Body of pancreas (tissue), 4 donors: ENCODE measurements around the gene IFI44L. TPM values are rescaled to one million over a fixed set of nuclear protein-coding genes. Genes with fewer than 3 reads are reported as not detected.

Source experiments
- ATAC-seq: fragments of 150-250 bp; one replicate; pipeline ENCODE4 v1.9.1; 2016
- DNase-seq, 4 donors: peaks; one replicate each; pipeline ENCODE4 v3.0.0-alpha.2; 2019
- H3K27ac ChIP-seq, 4 donors: fragments of 200-600 bp; sonication (generic); 1 replicate in 3 of 4; 2 replicates in 1 of 4; pipeline versions ENCODE4 v1.5.1 to v1.6.1; 2016 to 2019; ENCODE audit warnings: mild to moderate bottlenecking in 1 of 4, mixed read lengths in 1 of 4, moderate library complexity in 1 of 4
- H3K27me3 ChIP-seq, 2 donors: fragments of 200-600 bp; sonication (generic); one replicate each; pipeline ENCODE4 v1.6.0; 2016; ENCODE audit warnings: mild to moderate bottlenecking in 1 of 2
- H3K36me3 ChIP-seq, 2 donors: fragments of 200-600 bp; sonication (generic); replicated peaks in 1 of 2; 2 replicates each; pipeline ENCODE4 v1.5.1; 2016; ENCODE audit warnings: low read depth in 2 of 2; ENCODE audit not compliant: insufficient read depth in 1 of 2
- H3K4me1 ChIP-seq: fragments of 200-600 bp; sonication (generic); one replicate; pipeline ENCODE4 v1.6.0; 2016
- H3K4me3 ChIP-seq, 2 donors: fragments of 200-600 bp; sonication (generic); 1 replicate in 1 of 2; 2 replicates in 1 of 2; pipeline ENCODE4 v1.5.1; 2016 to 2019
- H3K9me3 ChIP-seq, 3 donors: fragments of 200-600 bp; sonication (generic); 1 replicate in 2 of 3; 2 replicates in 1 of 3; pipeline ENCODE4 v1.5.1; 2016
- POLR2A ChIP-seq, 3 donors: fragments of 450-650 bp; IDR thresholded peaks; one replicate each; pipeline ENCODE4 v1.6.1; 2016; ENCODE audit warnings: antibody characterized with exemption in 3 of 3, mild to moderate bottlenecking in 2 of 3
- WGBS, 2 donors: methylation state at CpG; one replicate each; pipeline ENCODE4 v1.1.5; 2017; 5-methylcytosine and 5-hydroxymethylcytosine counted together
- intact Hi-C: fragments of 100-400 bp; cut with DNase I; formaldehyde crosslinking; loops from one replicate; pipeline ENCODE4 v1.15.1; 2023
- total RNA-seq, 2 donors: library from RNA; depleted of rRNA; stranded (reverse); fragments of >200 nt; gene quantifications; one replicate each; pipeline ENCODE4 v1.1.0, GENCODE V29; 2016
- TF ChIP-seq, protein P1 (sequence below), 7 experiments: fragments of 450-650 bp in 4 of 7; fragments of 200-600 bp in 3 of 7; sonication (generic) in 3 of 7; IDR thresholded peaks; one replicate each; pipeline ENCODE4 v1.5.1; 2016 to 2019; ENCODE audit warnings: antibody characterized with exemption in 7 of 7

Gene IFI44L
- total RNA-seq, 2 donors from 2014 or later, result 0.99 to 3.9 TPM

DNA sequence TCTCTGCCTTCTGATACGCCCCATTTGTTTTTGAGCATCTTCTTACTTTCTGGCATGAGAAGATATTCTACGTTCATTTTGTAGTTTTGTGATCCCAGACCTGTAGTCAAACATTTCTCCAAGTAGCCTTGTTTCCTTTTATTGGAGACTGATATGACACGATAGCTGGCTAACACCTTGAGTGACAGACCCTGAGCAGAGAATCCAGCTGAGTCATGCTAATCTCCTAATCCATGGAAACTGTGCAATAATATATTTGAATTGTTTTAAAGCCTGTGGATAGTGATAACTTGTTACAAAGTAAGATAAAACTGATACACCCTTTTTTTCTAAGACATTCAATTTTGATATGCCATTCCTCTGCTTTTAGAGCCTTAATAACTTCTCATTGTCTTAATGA lies 1.2 kb upstream of the IFI44L start:
- Histone ChIP-seq H3K9me3 (no peaks in the 10 kb centered on the region), H3K27ac (peak overlapping the region; percentile 8 to 69 (median 54)), H3K36me3 (no peaks in the 10 kb centered on the region), H3K4me3 (no peak overlapping the region), H3K4me1 (peaks cover 22% of the 10 kb centered on the region), H3K27me3 (no peaks in the 10 kb centered on the region)
- 39 to 70% methylated on average over 3 of the region's 3 CpGs for WGBS, 2 donors
- no peak for DNase-seq
- ATAC-seq, result no peak
- no peak for TF ChIP-seq POLR2A (IDR thresholded peaks at IDR 0.05)
- intact Hi-C loops, result loop anchor here (10.0 kb wide), 1 partner anchor 56 kb away; no protein-coding TSS in a partner anchor

DNA sequence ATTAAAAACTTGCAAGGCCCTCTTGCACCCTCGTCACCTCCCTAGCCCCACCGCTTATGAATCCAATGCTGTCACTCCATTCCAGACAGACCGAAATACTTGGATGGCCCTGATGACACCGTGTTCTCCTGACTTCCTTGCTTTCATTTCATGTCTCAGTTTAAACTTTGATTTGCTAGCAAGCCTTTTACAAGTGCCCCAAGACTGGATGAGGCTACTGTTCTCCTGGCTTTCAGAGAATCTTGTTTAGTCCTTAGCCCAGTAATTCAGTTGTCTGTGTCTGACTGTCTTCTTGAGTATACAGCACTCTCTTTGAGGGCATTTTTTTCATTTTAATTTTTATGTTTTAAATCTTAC lies 824 bp upstream of the IFI44L start:
- DNase-seq (no peak), ATAC-seq (no peak)
- Histone ChIP-seq H3K9me3 (no peaks in the 10 kb centered on the region), H3K27ac (peak overlapping the region; percentile 8 to 69 (median 54)), H3K4me1 (peaks cover 22% of the 10 kb centered on the region), H3K27me3 (no peaks in the 10 kb centered on the region), H3K36me3 (no peaks in the 10 kb centered on the region), H3K4me3 (no peak overlapping the region)
- TF ChIP-seq POLR2A (IDR thresholded peaks at IDR 0.05), result no peak
- TF ChIP-seq, protein P1, sequence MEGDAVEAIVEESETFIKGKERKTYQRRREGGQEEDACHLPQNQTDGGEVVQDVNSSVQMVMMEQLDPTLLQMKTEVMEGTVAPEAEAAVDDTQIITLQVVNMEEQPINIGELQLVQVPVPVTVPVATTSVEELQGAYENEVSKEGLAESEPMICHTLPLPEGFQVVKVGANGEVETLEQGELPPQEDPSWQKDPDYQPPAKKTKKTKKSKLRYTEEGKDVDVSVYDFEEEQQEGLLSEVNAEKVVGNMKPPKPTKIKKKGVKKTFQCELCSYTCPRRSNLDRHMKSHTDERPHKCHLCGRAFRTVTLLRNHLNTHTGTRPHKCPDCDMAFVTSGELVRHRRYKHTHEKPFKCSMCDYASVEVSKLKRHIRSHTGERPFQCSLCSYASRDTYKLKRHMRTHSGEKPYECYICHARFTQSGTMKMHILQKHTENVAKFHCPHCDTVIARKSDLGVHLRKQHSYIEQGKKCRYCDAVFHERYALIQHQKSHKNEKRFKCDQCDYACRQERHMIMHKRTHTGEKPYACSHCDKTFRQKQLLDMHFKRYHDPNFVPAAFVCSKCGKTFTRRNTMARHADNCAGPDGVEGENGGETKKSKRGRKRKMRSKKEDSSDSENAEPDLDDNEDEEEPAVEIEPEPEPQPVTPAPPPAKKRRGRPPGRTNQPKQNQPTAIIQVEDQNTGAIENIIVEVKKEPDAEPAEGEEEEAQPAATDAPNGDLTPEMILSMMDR (IDR thresholded peaks at IDR 0.05), result no peak
- 75 to 76% methylated on average over 4 of the region's 4 CpGs for WGBS, 2 donors
- intact Hi-C loops, result loop anchor here (10.0 kb wide), 1 partner anchor 55 kb away; no protein-coding TSS in a partner anchor

DNA sequence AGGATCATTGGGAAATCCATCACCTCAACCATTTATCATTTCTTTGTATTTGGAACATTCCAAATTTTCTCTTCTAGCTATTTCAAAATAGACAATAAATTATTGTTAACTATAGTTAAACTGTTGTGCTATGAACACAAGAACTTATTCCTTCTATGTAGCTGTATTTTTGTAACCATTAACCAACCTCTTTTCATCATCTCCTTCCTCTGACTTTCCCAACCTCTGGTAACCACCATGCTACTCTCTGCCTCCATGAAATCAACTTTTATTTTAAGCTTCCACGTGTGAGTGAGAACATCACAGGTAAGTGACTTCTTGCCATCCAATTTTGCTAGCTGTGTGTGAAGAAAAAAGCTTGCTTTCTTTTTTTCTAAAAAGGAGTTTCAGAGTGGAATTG lies 418 bp downstream of the IFI44L start:
- no peaks in the 10 kb centered on the region for H3K27me3 ChIP-seq
- ATAC-seq (no peak), DNase-seq (no peak)
- H3K4me1 ChIP-seq, result peaks cover 22% of the 10 kb centered on the region
- H3K9me3 ChIP-seq, result no peaks in the 10 kb centered on the region
- no peaks in the 10 kb centered on the region for H3K36me3 ChIP-seq
- no peak overlapping the region for H3K4me3 ChIP-seq
- 28 to 31% methylated on average over 1 of the region's 1 CpG for WGBS, 2 donors
- intact Hi-C loops, result no loop called here
- H3K27ac ChIP-seq, result peak overlapping the region in 3 of 4 donors; percentile 43 to 69 (median 66)
- TF ChIP-seq, protein P1 (IDR thresholded peaks at IDR 0.05), result no peak
- no peak for TF ChIP-seq POLR2A (IDR thresholded peaks at IDR 0.05)

DNA sequence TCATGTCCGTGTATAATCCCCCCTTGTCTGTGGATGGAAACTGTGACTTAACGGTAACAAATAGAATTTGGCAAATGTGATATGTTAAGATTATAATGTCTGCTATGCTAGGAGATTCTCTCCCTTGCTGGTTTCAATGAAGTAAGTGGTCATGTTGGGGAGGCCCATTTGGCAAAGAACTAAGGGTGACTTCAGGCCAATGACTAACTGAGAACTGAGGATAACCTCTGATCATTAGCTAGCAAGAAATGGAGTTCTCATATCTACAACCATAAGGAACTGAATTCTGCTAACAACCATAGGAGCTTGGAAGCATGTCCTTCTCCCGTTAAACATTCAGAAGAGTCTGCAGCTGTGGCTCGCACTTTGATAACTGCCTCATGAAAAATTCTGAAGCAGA lies 2.3 kb downstream of the IFI44L start:
- TF ChIP-seq, protein P1 (IDR thresholded peaks at IDR 0.05), result no peak
- TF ChIP-seq POLR2A (IDR thresholded peaks at IDR 0.05), result no peak
- no peak for DNase-seq
- ATAC-seq, result no peak
- intact Hi-C loops, result no loop called here
- no peaks in the 10 kb centered on the region for H3K36me3 ChIP-seq
- WGBS, 2 donors, result 86 to 91% methylated on average over 4 of the region's 4 CpGs
- H3K4me3 ChIP-seq, result no peak overlapping the region
- no peak overlapping the region for H3K27ac ChIP-seq
- peaks cover 21% of the 10 kb centered on the region for H3K4me1 ChIP-seq
- no peaks in the 10 kb centered on the region for H3K27me3 ChIP-seq
- no peaks in the 10 kb centered on the region for H3K9me3 ChIP-seq

DNA sequence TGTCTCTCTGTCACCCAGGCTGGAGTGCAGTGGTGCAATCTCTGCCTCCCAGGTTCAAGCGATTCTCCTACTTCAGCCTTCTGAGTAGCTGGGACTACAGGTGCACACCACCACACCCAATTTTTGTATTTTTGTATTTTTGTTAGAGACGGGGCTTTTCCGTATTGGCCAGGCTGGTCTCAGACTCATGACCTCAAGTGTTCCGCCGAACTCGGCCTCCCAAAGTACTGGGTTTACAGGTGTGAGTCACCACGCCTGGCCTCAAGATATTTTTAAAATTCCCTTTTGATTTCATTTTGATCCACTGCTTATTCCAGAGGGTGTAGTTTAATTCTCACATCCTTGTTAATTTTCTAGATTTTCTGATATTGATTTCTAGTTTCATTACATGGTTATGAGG lies 3.8 kb downstream of the IFI44L start:
- Histone ChIP-seq H3K4me1 (peaks cover 17% of the 10 kb centered on the region), H3K36me3 (no peaks in the 10 kb centered on the region), H3K4me3 (no peak overlapping the region), H3K9me3 (no peaks in the 10 kb centered on the region), H3K27ac (no peak overlapping the region), H3K27me3 (no peaks in the 10 kb centered on the region)
- 95% methylated on average over 7 of the region's 7 CpGs for WGBS, 2 donors
- TF ChIP-seq, protein P1 (IDR thresholded peaks at IDR 0.05), result no peak
- no peak for TF ChIP-seq POLR2A (IDR thresholded peaks at IDR 0.05)
- no peak for ATAC-seq
- intact Hi-C loops, result no loop called here
- DNase-seq, result no peak
